ENCODE data around the gene TBCK. TPM values are rescaled to one million over a fixed set of nuclear protein-coding genes. Genes with fewer than 3 reads are reported as not detected.

Gene TBCK
- total RNA-seq, 2 experiments from 2014 or later, result 22.5 to 25.1 TPM

DNA sequence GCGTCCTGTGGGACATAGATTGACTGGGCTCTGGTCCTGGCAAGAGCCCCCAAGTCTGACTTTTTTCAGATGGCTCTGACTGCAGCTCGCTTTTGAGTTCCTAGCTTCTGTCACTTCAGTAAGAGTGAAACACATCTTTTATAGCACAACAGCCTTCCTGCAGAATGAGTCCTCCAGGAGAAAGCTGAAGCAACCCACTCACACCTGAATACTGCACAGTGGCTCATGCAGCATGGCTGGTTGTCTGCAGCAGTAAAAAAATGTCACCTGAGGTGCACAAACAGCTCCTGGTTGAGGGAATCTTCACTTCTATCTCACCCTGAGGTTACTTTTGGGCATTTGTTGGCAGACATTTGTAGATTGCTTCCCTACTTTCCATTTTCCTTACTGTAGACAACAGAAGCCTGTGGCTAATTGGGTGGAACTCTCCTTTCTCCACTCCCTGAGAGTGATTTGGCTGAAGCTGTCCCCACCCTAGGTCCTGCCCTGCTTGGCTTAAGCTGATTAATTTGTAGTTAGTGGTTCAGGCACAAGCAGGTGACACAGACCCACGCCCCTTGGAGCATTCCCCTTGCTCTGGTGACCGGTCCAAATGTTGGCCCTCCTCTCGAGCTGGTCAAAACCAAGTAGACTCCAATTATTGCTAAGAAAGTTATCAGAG, 321.0 kb downstream of the TBCK start:
- intact Hi-C loops (cut with DNase I, micrococcal nuclease), result no loop called here
- Mint-ChIP-seq H3K4me3 (no peak overlapping the region), H3K4me1 (no peaks in the 10 kb centered on the region), H3K36me3 (ENCODE audit: low read depth) (no peaks in the 10 kb centered on the region), H3K9me3 (ENCODE audit: low read depth) (no peaks in the 10 kb centered on the region), H3K27ac (no peak overlapping the region), H3K27me3 (no peaks in the 10 kb centered on the region)
- DNase-seq (no peak), ATAC-seq (no peak)
- POLR2A ChIA-PET, result interaction anchor here (0.6 kb wide), 1 partner anchor 150 kb away, joined by 3 read pairs; no protein-coding TSS in a partner anchor
- CTCF ChIA-PET, result interaction anchor here (0.8 kb wide), 1 partner anchor 15 kb away, joined by 4 read pairs; no protein-coding TSS in a partner anchor

DNA sequence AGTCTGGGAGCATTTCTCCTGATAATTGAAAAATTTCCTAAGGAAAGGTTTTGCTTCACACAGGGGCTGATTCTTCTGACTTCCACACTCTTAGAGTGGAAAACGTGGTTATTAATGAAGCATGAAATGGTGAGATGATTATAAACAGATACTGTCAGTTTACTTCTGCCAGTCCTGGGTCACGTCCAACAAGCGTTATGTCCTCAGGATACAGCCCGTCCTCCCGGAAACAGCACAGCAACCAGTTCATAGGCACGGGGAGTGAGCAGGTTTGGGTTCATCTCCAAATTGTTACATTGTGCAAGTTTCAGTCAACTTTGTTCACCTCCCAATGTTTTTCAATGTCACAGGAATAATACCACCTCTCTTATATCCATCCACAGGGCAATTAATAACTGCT, 321.9 kb downstream of the TBCK start:
- H3K4me3 Mint-ChIP-seq, result no peak overlapping the region
- no peaks in the 10 kb centered on the region for H3K36me3 Mint-ChIP-seq (ENCODE audit: low read depth)
- no peaks in the 10 kb centered on the region for H3K9me3 Mint-ChIP-seq (ENCODE audit: low read depth)
- H3K4me1 Mint-ChIP-seq, result no peaks in the 10 kb centered on the region
- H3K27ac Mint-ChIP-seq, result no peak overlapping the region
- no peaks in the 10 kb centered on the region for H3K27me3 Mint-ChIP-seq
- POLR2A ChIA-PET, result no interaction called here
- no peak for ATAC-seq
- intact Hi-C loops (cut with DNase I, micrococcal nuclease), result no loop called here
- CTCF ChIA-PET, result no interaction called here
- no peak for DNase-seq

DNA sequence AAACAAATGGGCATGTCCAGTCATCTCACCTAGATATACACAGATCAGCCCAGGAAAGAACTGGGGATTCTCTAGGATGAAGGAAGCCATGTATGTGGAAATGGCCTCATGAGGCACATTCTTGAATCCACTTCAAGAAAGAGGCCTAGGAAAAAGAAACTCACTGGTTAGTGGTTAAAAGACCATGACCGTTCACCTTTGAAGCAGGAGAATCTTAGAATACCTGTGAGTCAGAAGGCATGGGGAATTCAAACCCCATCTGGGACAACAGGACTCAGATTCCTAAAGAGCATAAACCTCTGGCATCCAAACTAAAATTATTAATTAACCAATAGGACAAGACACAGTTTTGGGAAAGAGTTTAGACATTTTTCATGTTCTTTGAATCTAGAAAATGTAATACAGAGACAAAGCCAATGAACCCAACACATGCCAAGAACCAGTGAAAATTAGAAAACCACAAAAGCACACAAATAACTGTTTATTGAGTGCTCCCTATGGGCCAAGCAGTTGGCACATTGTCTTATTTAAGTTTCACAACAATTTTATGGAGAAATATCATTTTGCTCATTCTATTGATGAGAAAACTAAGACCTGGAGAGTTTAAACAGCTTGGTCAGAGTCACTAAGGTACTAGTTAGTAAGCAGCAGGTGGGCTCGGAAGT, 323.2 kb downstream of the TBCK start:
- H3K4me1 Mint-ChIP-seq, result no peaks in the 10 kb centered on the region
- no peak overlapping the region for H3K4me3 Mint-ChIP-seq
- no peaks in the 10 kb centered on the region for H3K27me3 Mint-ChIP-seq
- intact Hi-C loops (cut with DNase I, micrococcal nuclease), result no loop called here
- DNase-seq (no peak), ATAC-seq (no peak)
- no peaks in the 10 kb centered on the region for H3K36me3 Mint-ChIP-seq (ENCODE audit: low read depth)
- no peaks in the 10 kb centered on the region for H3K9me3 Mint-ChIP-seq (ENCODE audit: low read depth)
- ChIA-PET CTCF (no interaction called here), POLR2A (no interaction called here)
- no peak overlapping the region for H3K27ac Mint-ChIP-seq

DNA sequence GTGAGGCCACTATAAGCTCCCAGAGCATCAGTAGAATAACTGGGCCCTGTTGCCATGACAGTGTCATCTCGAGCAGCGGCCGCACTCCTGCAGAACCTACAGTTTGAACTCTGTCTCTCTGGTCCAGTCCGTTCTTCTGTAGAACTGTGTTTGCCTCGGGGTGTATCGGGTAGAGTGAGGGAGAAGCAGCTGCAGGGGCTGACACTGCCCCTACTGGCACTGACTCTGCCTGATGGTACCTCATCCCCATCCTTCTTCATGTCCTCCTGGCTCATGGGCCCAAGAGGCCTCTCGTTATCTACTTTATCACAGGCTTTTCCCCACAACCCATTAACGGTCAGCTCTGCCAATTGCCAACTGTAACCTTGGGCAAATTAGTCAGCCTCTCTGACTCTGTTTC, 324.3 kb downstream of the TBCK start:
- Mint-ChIP-seq H3K4me1 (no peaks in the 10 kb centered on the region), H3K27me3 (no peaks in the 10 kb centered on the region), H3K27ac (no peak overlapping the region), H3K36me3 (ENCODE audit: low read depth) (no peaks in the 10 kb centered on the region), H3K9me3 (ENCODE audit: low read depth) (no peaks in the 10 kb centered on the region), H3K4me3 (no peak overlapping the region)
- intact Hi-C loops (cut with DNase I, micrococcal nuclease), result no loop called here
- CTCF ChIA-PET, result interaction anchor here (0.6 kb wide), 1 partner anchor 379 kb away, joined by 3 read pairs; no protein-coding TSS in a partner anchor
- ATAC-seq, result no peak
- no peak for DNase-seq
- POLR2A ChIA-PET, result no interaction called here

Other genes starting within 250 kb of the TBCK start
- 10 to 100 TPM; 41.9 to 69.5 TPM for gene AIMP1, start 341 bp upstream of the TBCK start, total RNA-seq
- gene GIMD1, start 52.6 kb upstream of the TBCK start, total RNA-seq, result not detected